CD4-positive, alpha-beta T cell treated with Interleukin-1 beta for 1 hour (primary cell): Measurements from ENCODE around the gene INPP5A.

Experiments
- DNase-seq, 2 donors: peaks; one replicate each; pipeline ENCODE4 v3.0.0-alpha.2; 2020 to 2022

INPP5A gene

DNA sequence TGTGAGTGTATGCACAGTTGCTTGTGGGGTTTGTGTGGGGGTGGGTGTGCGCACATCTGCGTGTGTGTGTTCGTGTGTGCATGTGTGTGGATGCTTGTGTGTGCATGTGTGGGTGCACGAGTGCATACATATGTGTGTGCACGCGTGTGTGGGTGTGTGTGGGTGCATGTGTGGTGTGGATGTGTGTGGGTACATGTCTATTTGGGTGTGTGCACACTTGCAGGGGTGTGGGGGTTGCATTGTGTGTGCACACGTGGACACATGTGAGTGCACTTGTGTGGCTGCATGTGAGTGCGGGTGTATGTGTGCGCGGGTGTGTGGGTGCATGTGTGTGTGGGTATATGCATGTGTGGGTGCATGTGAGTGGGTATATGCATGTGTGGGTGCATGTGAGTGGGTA, 174.7 kb downstream of the INPP5A start:
- DNase-seq, result no peak

DNA sequence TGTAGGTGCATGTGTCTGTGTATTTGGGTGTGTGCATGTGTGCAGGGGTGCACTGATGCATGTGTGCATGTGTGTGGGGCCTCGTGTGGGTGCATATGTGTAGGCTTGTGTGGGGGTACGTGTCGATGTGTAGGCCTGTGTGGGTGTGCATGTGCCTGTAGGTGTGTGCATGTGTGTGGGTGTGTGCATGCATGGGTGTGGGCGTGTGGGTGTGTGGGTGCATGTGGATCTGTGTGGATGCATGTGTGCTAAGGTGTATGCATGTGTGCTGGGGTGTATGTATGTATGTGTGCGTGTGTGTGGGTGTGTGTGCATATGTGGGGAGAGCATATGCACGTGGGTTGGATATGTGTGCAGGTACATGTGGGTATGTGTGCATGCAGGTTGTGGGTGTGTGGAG, 175.2 kb downstream of the INPP5A start:
- DNase-seq, result no peak

DNA sequence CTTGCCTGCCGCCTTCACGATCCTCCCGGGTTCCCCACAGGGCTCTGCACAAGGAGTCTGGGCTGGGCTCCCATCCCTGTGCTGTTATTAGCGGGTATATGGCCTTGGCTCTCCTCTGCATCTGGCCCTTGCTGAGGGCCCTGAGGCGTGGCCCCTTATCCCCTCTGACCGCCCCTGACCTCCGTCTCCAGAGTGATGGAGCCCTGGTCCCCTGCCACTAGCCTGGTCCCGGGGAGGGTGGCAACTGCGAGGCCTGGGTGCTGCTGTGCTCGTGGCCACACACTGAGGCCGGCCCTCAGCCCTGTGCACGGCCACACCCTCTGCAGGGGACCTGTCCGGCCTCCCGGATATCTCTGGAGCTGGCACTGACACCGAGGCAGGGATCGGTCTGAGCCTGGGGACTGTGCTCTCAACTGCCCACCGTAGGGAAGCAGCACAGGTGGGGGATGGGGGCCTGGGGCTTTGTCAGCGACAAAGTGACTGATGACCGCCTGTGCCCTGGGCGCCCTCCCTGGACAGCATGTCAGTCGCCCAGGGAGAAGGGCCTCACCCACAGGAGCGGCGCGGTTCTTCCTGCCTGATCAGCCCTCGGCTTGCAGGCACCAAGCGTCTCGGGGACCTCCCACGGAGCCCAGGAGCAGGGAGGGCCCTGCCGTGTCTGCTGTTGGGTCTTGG, 176.0 kb downstream of the INPP5A start:
- no peak for DNase-seq

DNA sequence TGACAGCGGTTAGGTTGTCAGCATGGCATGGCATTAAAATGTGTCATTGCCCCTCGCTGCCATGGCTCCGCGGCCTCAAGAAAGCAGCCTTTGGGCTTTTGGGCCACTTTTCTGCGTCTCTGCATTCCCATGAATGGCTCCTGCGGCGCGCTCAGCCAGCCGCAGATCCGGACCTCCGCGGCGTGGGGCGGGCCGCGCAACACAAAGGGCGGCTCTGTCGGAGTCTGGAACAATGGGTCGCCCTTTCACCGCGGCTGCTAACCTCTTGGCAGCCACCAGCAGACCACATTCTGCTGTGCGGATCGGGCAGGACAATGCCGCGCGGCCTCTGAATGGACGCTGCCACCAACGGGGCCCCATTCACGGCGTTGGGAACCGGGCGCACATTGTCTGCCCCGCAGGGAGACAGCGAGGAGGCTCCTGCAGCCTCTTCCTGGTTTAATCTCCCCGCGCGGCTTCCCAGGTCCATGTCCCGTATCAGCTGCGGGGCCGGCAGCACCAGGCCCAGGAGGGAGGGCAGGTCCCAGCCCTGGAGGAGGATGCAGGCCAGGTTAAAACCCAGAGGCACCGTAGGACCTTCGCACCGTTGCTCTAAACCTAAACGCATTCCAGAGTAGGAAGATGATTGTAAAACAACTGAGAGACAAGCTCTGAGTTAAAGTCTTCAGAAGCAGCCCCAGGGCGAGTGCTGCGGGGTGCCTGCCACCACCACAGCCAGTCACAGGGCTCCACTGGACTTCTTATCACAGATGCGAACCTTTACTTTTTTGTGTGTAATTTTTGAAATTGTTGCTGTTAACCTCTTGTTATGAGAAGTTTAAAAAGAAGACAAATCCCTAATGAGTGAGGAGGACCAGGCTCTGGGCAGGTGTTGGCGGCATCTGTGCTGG, 176.8 kb downstream of the INPP5A start:
- DNase-seq, result no peak

DNA sequence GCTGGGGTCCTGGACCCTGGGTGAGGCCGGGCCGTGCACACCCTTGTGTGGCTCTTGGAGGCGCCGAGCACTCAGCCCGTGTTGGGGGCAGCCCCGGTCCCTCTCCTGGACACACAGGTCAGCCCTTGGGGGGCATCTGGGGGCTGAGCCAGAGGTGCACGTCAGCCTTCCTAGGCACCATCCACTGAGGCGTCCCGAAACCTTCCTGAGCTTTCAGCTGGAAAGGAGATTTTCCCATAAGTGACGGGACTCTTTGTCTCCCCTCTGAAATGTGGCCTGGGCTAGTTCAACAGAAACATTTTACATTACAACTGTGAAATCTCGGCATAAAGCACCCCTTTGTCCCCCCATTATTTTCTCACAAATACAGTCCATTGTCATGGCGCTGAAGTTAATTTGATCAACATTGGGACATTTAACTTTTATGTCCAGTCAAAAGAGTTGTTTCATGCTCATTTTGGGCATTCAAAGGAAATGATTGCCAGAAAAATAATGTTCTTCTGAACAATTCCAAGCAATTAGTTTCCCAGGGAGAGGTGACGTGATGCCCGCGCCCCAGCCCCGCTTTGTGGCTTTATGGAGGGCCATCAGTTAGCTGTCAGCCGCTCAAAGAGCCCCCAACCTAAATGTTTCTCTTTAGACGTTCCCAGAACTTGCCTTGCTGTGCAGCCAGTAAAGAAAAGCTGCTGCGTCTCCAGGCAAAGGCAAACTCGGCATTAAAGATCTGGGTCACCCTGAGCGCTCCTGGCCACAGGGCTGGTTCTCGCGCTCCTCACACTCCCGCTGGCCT, 177.6 kb downstream of the INPP5A start:
- DNase-seq, result no peak

DNA sequence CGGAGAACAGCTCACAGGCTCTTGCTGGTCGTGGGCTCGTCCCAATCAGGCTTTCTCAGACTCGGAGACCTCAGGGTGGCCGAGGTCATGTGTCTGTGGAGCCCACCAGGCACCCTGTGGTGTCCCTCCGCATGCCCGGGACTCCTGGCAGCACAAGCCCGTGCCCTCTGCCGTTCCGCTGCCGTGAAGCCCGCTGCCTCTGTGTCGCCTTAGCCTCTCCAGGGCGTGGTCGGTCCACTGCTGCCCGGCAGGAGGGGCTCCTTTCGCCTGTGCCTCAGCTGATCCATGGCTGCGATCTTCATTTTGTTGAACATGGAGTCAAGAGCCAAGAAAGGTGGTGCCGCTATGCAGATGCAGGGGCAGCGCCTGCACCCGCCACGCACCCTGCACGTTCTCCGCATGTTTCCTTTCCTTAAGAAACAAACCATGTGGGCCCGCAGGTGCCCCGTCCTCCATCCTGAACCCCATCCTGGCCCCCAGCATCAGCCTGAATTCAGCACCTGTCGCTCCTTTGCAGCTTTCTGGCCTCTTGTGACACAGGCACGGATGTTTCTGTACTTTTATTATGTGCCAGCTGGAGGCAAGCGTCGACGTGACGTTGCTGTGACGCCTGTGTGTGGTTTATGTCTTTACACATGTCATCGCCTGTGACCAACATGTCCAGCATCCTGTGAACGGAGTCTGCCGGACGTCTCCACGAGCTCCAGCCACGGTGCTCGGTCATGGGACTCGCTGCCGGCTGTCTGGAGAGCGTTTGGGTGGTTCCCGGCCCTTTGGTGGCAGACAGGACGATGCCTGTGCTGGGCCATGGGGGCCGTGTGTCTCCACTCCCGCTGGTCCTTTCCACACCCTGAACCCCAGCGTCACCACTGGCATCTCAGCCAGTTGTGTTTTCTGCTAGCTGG, 178.4 kb downstream of the INPP5A start:
- DNase-seq, result no peak

DNA sequence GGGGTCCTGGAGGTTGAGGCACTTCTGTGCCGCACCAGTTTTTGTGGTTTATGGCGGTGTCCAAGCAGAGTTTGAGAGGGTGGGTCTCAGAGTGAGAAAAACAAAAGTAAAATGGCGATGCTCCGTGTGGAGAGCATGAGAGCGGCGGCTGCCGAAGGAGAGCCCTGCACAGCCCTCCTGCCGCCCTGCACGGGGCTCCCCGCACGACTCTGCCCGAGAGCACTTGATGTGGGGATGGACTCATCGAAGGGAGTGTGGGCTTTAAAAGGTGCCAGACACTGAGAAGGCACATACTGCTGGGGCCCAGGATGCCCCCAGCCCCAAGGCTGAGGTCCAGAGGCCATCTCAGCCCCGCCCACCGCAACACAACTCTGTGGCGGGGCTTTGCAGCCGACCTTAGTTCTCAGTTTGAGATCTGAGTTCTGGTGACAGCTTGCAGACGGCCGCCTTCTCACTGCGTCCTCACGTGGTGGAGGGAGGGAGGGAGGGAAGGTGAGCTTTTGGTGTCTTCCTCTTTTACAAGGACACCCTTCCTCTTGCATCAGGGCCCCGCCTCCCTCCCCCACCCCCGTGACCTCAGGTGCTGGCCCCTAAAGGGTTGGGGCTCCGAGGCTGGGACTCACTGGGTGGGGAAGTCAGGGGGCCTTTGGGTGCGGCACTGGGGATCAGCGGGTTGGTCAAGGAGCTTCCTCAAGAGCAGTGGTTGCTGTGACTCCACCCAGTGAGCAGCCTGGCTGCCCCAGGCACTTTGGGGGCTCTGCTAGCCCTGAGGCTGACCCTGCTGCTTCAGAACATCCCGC, 179.3 kb downstream of the INPP5A start:
- DNase-seq, result no peak

DNA sequence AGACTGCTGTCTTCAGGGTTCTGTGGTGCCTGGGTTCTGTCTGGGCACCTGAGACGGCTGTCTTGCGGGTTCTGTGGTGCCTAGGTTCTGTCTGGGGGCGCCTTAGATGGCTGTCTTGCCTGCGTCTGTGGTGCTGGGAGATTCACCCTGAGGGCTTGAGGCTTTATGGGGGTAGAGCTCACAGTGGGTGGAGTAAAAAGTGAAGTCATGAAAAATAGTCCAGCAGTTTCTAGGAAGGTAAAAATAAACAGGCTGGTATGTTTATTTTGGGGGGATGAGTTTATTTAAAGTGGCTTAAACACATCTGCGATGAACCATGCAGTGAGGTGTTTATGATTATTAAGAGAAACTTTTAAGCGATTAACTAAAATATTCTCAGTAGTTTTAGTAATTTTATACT, 184.1 kb downstream of the INPP5A start:
- DNase-seq, result no peak

DNA sequence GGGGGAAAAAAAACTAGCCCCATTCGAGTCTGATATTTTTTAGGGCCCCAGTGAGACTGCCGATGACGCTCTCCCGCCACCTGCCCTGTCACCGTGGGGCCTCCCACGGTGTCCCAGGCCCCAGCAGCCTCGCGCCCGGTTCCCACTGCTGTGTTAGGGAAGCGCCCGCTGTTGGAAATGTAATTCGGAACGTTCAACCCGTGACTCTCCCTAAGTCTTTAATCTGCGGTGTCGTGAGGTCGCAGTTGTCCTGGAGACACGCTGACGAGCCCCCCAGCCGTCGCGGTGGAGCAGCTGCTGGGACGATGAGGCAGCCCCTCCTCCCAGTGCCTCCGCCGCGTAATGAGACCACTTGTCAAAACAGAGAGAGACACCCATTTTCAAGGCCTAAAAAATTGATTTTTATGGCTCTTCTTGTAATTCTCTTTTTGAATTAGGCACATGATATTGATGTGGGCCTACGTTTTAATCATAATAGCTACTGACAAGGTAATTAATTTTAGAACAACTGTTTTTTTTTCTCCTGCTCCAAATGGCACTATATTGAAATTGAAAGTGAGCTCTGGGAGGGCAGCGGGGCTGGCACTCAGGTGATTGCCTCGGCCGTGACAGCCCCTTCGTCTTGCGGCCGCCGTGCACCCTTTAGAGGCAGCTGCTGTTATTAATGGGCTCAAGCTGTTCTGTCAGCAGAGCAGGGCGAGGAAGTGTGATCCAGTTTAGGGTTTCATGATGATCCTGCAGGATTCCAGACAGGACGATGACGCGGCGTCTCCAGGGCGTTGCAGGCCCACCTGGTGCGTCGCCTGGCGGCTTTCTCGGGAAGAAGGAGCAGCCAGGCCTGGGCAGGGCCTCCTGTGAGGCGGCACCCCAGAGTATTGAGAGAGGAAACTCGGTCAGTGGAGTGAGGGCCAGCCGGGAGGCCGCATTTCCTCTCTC, 185.1 kb downstream of the INPP5A start:
- DNase-seq, result no peak

DNA sequence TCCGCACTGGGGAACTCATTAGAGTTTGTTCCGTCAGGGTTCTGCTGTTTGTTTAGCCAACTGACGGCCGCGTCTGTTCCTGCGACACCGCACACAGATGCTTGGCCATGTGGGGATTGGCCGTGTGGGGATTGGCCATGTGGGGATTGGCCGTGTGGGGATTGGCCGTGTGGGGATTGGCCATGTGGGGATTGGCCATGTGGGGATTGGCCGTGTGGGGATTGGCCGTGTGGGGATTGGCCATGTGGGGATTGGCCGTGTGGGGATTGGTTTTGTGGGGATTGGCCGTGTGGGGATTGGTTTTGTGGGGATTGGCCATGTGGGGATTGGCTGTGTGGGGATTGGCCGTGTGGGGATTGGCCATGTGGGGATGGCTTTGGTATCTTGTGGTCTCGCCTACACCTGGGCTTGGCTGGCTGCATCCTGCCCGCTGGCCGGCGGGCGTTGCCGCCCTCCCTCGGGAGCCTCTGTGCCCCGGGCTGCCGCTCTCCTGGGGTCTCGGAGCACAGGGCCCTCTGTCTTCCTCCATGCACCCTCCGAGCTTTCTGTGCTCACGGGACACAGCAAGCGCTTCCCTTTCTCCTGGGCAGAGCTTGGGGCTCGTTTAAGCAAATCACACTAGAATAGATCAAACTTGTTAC, 185.9 kb downstream of the INPP5A start:
- no peak for DNase-seq

DNA sequence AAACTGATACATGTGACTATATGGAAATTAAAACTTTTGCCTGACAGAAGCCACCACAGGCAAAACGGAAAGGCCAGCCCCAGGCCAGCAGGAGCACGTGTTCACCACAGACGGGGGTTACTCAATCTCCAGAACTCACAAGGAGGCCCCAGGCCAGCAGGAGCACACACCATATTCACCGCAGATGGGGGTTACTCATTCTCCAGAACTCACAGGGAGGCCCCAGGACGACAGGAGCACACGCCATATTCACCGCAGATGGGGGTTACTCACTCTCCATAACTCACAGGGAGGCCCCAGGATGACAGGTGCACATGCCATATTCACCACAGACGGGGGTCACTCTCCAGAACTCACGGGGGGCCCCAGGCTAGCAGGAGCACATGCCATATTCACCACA, 186.9 kb downstream of the INPP5A start:
- DNase-seq, result no peak

DNA sequence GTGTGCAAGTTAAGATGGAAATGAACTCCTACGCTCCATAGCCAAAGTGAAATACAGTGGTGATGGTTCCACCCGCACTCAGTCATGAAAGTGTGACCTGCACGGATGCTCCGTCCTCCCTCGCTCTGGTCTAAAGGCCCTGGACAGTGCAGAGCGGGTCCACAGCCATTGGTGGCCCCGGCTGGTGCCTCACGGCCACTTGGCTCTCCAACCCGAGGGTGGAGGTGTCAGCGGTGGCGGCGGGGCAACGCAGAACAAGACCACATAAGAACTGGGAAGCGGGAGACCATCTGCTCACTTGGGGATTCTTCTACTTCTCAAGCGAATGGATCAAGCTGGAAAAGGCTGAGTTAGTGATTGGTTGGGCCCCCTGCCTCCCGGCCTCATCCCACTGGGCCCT, 187.6 kb downstream of the INPP5A start:
- DNase-seq, result no peak

DNA sequence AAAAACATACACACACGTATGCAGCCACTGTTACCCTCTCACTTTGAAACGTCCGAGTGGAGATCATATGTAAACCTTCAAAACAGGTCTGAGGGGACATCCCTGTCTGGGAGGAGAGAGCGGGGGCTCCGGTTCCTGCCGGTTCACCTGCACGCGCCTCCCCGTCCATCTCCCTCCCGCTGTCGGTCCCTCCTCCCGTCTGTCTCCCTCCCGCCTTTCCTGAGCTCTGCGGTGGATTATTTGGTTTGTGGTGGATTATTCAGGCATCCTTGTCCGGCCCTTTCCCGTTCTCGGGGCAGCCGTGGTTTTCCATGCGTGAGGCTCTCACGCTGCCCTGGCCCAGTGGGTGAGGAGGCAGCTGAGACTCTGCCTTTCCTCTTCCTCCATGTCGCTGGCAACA, 188.6 kb downstream of the INPP5A start:
- no peak for DNase-seq

DNA sequence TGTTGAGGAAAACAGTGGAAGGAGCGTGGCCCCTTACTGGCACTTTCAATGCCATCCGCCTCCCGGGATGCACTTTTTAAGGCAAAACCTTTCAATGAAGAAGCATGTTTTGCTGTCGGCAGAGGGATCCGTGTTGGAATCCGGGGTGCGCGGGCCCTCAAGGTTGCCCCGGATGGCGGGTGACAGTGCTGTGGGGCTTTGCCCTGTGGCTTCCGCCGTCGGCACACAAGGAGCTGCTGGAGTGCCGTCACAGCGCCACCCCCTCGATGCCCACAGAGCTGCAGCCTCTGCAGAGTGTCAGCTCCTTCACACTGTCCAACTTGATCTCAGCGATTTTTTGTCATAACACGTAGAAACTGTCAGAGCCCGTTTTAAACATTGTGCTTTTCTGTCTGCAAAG, 189.4 kb downstream of the INPP5A start:
- no peak for DNase-seq

DNA sequence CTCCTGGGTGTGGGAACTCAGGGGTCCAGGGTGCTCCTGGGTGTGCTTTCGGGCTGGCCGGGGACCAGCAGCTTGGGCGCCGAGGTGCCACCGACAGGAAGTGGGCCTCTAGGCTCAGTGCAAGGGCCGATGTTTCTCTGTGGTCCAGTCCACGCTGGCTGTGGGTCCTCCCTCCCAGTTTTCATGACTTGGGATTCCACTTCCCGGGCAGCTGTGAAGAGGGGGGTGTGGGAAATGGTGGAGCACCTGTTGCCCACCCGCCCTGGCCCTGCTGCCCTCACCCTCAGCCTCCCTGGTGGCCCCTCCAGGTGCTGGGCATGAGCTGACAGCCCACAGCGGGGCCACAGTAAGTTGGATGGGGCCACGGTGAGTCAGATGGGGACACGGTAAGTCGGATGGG, 189.8 kb downstream of the INPP5A start:
- no peak for DNase-seq

DNA sequence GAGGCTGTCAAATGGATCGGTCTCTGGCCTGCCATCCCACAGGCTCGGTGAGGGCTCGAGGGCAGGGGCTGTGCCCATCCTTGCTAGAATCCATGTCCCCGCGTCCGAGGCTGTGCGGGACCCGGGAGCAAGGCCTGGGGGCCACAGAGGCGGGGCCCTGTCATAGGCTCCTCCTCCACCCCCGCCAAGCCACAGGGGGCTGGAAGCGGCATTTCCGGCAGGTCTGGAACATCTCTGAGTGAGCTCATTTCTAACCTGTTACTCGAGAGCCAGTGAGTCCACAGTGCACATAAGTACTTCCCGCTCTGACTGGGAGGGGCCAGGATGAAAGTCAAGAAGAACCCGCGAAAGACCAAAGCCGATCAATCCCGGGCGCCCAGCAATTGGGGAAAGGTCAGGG, 190.7 kb downstream of the INPP5A start:
- no peak for DNase-seq

DNA sequence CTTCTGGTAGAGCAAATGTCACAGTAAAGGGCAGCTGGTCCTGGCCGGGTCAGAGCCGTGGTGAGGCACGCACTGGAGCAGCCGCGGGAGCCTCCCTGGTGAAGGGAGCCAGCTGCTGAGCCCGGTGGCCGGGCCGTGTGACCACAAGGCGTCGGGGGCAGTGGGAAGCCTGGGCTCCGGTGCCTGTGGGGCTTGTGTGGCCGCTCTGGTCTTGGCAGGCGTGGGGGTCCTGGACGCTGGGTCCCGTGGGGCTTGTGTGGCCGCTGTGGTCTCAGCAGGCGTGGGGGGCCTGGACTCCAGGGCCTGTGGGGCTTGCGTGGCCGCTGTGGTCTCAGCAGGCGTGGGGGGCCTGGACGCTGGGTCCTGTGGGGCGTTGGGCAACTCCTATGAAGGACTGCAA, 191.2 kb downstream of the INPP5A start:
- no peak for DNase-seq

DNA sequence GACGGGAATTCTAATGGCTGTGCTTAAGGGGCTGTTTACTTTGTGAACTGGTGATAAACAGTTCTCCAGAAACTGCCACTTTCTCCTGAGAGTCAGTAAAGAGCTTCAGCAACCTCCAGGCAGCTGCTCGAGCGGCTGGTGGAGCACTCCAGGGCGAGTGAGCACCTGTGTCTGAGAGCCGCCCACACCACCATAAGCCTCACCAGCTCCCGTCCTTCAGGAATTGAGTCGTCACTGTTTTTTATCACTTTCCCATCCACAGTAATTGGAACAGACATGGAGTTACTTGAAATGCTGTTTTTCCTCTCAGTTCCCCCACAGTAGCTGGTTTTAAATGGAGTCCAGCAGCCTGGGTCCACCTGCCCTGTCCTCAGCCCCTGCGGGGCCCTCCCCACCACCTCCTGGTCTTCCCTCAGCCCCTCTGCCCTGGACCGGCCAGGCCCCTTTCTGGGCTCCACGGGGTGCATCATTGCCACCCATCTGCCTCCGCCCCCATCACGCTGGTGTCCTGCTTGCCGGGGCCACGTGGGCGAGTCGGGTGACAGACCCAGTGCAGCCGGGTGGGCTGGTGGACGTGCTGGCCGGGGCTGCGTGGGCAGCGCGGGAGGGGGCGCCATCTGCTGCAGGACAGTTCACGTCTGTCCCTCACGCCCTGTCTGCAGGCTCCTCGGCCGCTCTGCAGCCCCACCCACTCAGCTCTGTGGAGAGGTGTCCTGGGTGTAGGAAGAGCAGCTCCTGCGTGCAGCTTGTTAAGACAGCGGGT, 192.4 kb downstream of the INPP5A start:
- no peak for DNase-seq

DNA sequence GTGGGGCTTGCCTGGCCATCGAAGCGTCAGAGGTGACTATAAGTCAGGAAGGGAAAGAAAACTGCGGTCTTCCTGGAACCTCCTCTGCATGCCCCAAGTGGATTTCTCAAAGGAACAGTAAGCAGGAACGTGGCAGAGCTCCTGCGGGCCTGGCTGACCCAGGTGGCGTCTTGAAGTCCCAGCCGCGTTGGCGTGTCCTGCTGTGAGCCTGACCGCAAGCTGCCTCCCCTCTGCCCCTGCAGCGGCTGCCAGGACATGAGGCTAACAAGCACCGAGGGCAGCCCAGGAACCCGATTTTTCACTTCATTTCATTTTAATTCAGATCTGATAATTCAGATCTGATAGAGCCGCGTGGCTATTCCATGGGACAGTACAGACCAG, 193.0 kb downstream of the INPP5A start:
- DNase-seq, result no peak
